K562 (cell line): ENCODE measurements around the gene ITSN1. TPM values are rescaled to one million over a fixed set of nuclear protein-coding genes. Genes with fewer than 3 reads are reported as not detected.

Experiments
- ATAC-seq: fragments of 200-7000 bp; cut with Tn5 transposase; 3 replicates; pipeline ENCODE4 v1.9.1; 2020; ENCODE audit warnings: moderate library complexity
- BruUV-seq: library from RNA; stranded (reverse); fragments of 400-500 nt; replicated peaks from 2 replicates; lab custom pipeline; 2021; lab: Mats Ljungman, UMichigan
- CTCF ChIA-PET: fragments of 300-600 bp; formaldehyde crosslinking; extraction: SDS; loops from one replicate; lab custom pipeline; 2021; ENCODE audit warnings: low intra/inter-chr PET ratio; lab: Yijun Ruan, JAX
- POLR2A ChIA-PET: fragments of 300-600, 350-650 bp; sonication (Branson Sonifier 250); formaldehyde crosslinking; extraction: SDS; loops from one replicate; lab custom pipeline; 2021; ENCODE audit warnings: antibody characterized with exemption, inconsistent platforms; lab: Yijun Ruan, JAX
- DNase-seq, 4 experiments: peaks; one replicate each; pipeline versions ENCODE4 v3.0.0 to v3.0.0-alpha.2; 2011 to 2018; ENCODE audit warnings: low spot score in 3 of 4, mixed read lengths in 3 of 4; ENCODE audit errors: extremely low read depth in 1 of 4
- FAIRE-seq: peaks from 2 replicates; lab custom pipeline; 2011; peaks lifted over from hg19 to GRCh38; lab: Jason Lieb, UNC
- H2AFZ ChIP-seq: 2 replicates; pipeline ENCODE4 v1.6.0; 2011; ENCODE audit warnings: low read depth, low read length, control low read depth, inconsistent platforms
- H3K27ac ChIP-seq: fragments of 200-600 bp; 3 replicates; pipeline ENCODE4 v1.8.0; 2011; ENCODE audit warnings: low read depth, mild to moderate bottlenecking, control low read depth, inconsistent platforms, low read length, moderate library complexity, mixed read lengths; ENCODE audit errors: extremely low read depth
- H3K27me3 ChIP-seq, 2 experiments: fragments of 300-600 bp in 1 of 2; 2 replicates in 1 of 2; 3 replicates in 1 of 2; pipeline versions ENCODE4 v1.6.0 to v1.8.0; 2011; ENCODE audit warnings: inconsistent platforms in 2 of 2, low read length in 2 of 2, mild to moderate bottlenecking in 1 of 2, mixed read lengths in 1 of 2, moderate library complexity in 1 of 2; ENCODE audit not compliant: control insufficient read depth in 2 of 2, insufficient read depth in 2 of 2
- H3K36me3 ChIP-seq: fragments of 300-600 bp; 3 replicates; pipeline ENCODE4 v1.8.0; 2011; ENCODE audit warnings: mild to moderate bottlenecking, low read length, inconsistent platforms; ENCODE audit not compliant: control insufficient read depth, insufficient read depth
- H3K4me1 ChIP-seq, 2 experiments: fragments of 200-600 bp in 1 of 2; replicated peaks in 1 of 2; 2 replicates in 1 of 2; 3 replicates in 1 of 2; pipeline versions ENCODE4 v1.5.1 to v1.8.0; 2011; ENCODE audit warnings: inconsistent platforms in 2 of 2, low read length in 2 of 2, mild to moderate bottlenecking in 1 of 2, mixed read lengths in 1 of 2, moderate library complexity in 1 of 2; ENCODE audit not compliant: control insufficient read depth in 2 of 2, insufficient read depth in 2 of 2
- H3K4me2 ChIP-seq: 2 replicates; pipeline ENCODE4 v1.6.1; 2011; ENCODE audit warnings: low read length, control low read depth, inconsistent platforms, mixed read lengths; ENCODE audit not compliant: insufficient read depth
- H3K4me3 ChIP-seq: fragments of 200-600 bp; sonication (generic), shearing (Covaris generic); 2 replicates; pipeline ENCODE4 v1.5.1; 2016; ENCODE audit warnings: control low read depth, inconsistent platforms
- H3K79me2 ChIP-seq: fragments of 200-600 bp; 3 replicates; pipeline ENCODE4 v1.8.0; 2011; ENCODE audit warnings: low read length, inconsistent platforms; ENCODE audit not compliant: control insufficient read depth, insufficient read depth
- H3K9ac ChIP-seq, 2 experiments: 2 replicates each; pipeline versions ENCODE4 v1.6.0 to v1.6.1; 2011; ENCODE audit warnings: low read depth in 2 of 2, low read length in 2 of 2, control low read depth in 1 of 2, inconsistent platforms in 1 of 2, mild to moderate bottlenecking in 1 of 2, mixed read lengths in 1 of 2; ENCODE audit not compliant: insufficient read depth in 1 of 2
- H3K9me1 ChIP-seq: one replicate; pipeline ENCODE4 v1.6.0; 2011; ENCODE audit warnings: inconsistent platforms, mild to moderate bottlenecking, low read length, moderate library complexity; ENCODE audit not compliant: control insufficient read depth, insufficient read depth
- H3K9me3 ChIP-seq: replicated peaks from 2 replicates; pipeline ENCODE4 v1.5.1; 2011; ENCODE audit warnings: low read depth, low read length, inconsistent platforms; ENCODE audit not compliant: control insufficient read depth, insufficient read depth
- H4K20me1 ChIP-seq: replicated peaks from 2 replicates; pipeline ENCODE4 v1.6.1; 2011; ENCODE audit warnings: low read length, inconsistent platforms, mixed read lengths; ENCODE audit not compliant: control insufficient read depth, insufficient read depth
- EZH2 ChIP-seq: IDR thresholded peaks from 2 replicates; pipeline ENCODE4 v1.6.1; 2012; ENCODE audit warnings: low read depth, mild to moderate bottlenecking, inconsistent platforms, low read length, borderline replicate concordance
- FOXP1 ChIP-seq: sonication (generic); formaldehyde crosslinking; IDR thresholded peaks from 2 replicates; pipeline ENCODE4 v1.8.0; 2022; ENCODE audit warnings: mild to moderate bottlenecking, missing genetic modification reagents
- JUND ChIP-seq, 2 experiments: IDR thresholded peaks; 2 replicates in 1 of 2; 3 replicates in 1 of 2; pipeline ENCODE4 v1.6.1; 2011; ENCODE audit warnings: borderline replicate concordance in 2 of 2, low read depth in 2 of 2, low read length in 2 of 2, improper control_type of control experiment in 1 of 2, missing biosample characterization in 1 of 2, missing genetic modification characterization in 1 of 2, missing genetic modification reagents in 1 of 2
- LCOR ChIP-seq: sonication (generic); formaldehyde crosslinking; IDR thresholded peaks from 2 replicates; pipeline ENCODE4 v1.8.0; 2022; ENCODE audit warnings: mild to moderate bottlenecking, missing genetic modification reagents
- NR3C1 ChIP-seq: sonication (generic); formaldehyde crosslinking; IDR thresholded peaks from 2 replicates; pipeline ENCODE4 v1.8.1; 2022; ENCODE audit warnings: missing genetic modification reagents
- POLR2H ChIP-seq: IDR thresholded peaks from 2 replicates; pipeline ENCODE4 v1.6.1; 2016; ENCODE audit warnings: missing genetic modification characterization, low read depth, mild to moderate bottlenecking, control low read depth, missing compliant biosample characterization, moderate library complexity
- RAD51 ChIP-seq: fragments of 450-650 bp; IDR thresholded peaks from 2 replicates; pipeline ENCODE4 v1.7.1; 2016; ENCODE audit warnings: low read depth, mild to moderate bottlenecking, borderline replicate concordance
- RHOXF2B ChIP-seq: fragments of 250-450 bp; sonication (Bioruptor Pico); conservative IDR thresholded peaks from 2 replicates; pipeline ENCODE4 v1.5.1; 2021
- SIN3A ChIP-seq, 2 experiments: fragments of 150-350 bp in 1 of 2; IDR thresholded peaks; 2 replicates each; pipeline ENCODE4 v1.6.1; 2011 to 2016; ENCODE audit warnings: borderline replicate concordance in 2 of 2, low read depth in 2 of 2, low read length in 2 of 2, mild to moderate bottlenecking in 2 of 2, moderate library complexity in 2 of 2; ENCODE audit not compliant: control insufficient read depth in 1 of 2
- TCF7 ChIP-seq: sonication (generic); IDR thresholded peaks from 2 replicates; pipeline ENCODE4 v1.6.1; 2016; ENCODE audit warnings: antibody characterized with exemption, borderline replicate concordance
- ZBTB12 ChIP-seq: fragments of 250-450 bp; sonication (Bioruptor Pico); IDR thresholded peaks from 2 replicates; pipeline ENCODE4 v1.4.0; 2020
- ZNF511 ChIP-seq: sonication (generic); formaldehyde crosslinking; IDR thresholded peaks from 2 replicates; pipeline ENCODE4 v1.8.0; 2022; ENCODE audit warnings: mild to moderate bottlenecking, missing genetic modification reagents
- ZNF75A ChIP-seq: fragments of 450-650 bp; formaldehyde crosslinking; IDR thresholded peaks from 2 replicates; pipeline ENCODE4 v1.4.0; 2020; ENCODE audit warnings: mild to moderate bottlenecking
- WGBS: fragments of 100-300 bp; shearing (Covaris generic); methylation state at CpG from one replicate; pipeline ENCODE4 v1.1.6; 2016; ENCODE audit warnings: low coverage, mixed read lengths; ENCODE audit not compliant: insufficient coverage; ENCODE audit errors: missing lambda C conversion rate; 5-methylcytosine and 5-hydroxymethylcytosine counted together
- in situ Hi-C: fragments of 300-500 bp; cut with MboI; formaldehyde crosslinking; loops from 4 replicates; pipeline ENCODE4 v1.15.0; 2018; ENCODE audit warnings: inconsistent platforms, mixed read lengths
- intact Hi-C: fragments of 100-400 bp; cut with micrococcal nuclease; formaldehyde crosslinking; loops from 2 replicates; pipeline ENCODE4 v1.14.2; 2022
- polyA plus RNA-seq, 8 experiments: library from polyadenylated mRNA; depleted of rRNA in 4 of 8; stranded (reverse) in 5 of 8; unstranded in 3 of 8; fragments of >200 nt; fragmentation: Nextera tagmentation in 2 of 8; fragmentation: Illumina TruSeq in 1 of 8; extraction: Ambion mirVana in 2 of 8; extraction: Trizol in 1 of 8; gene quantifications; 2 replicates each; pipeline versions ENCODE4 v1.2.1 to v1.2.3, GENCODE V29; 2011 to 2014; ENCODE audit warnings: inconsistent platforms in 1 of 8, missing spikeins in 1 of 8
- total RNA-seq, 7 experiments: library from RNA; depleted of rRNA in 6 of 7; stranded (reverse); fragments of >200 nt in 6 of 7; fragmentation: Illumina TruSeq in 2 of 7; extraction: Trizol in 2 of 7; gene quantifications; 2 replicates each; pipeline versions ENCODE4 v1.2.1 to v1.2.3, GENCODE V29; 2011 to 2021; ENCODE audit warnings: low replicate concordance in 1 of 7

Gene ITSN1
- total and polyA plus RNA-seq, 9 of the 15 experiments (the other 6 are each of a cell fraction or from before 2014, with no cell fraction given), result 1.1 to 12.6 (median 4.8) TPM

- ATAC-seq (no peak), DNase-seq (no peak), FAIRE-seq (no peak)
- intact Hi-C loops, result no loop called here
- Histone ChIP-seq H3K4me1 (peaks cover 0 to 11% of the 10 kb centered on the region in 2 experiments; a peak in 3 of 5 replicates), H3K4me3 (no peak overlapping the region), H3K4me2 (no peak overlapping the region), H4K20me1 (no peaks in the 10 kb centered on the region), H3K27me3 (no peaks in the 10 kb centered on the region), H3K27ac (no peak overlapping the region), H3K9me1 (no peaks in the 10 kb centered on the region), H3K79me2 (no peaks in the 10 kb centered on the region), H3K9me3 (no peaks in the 10 kb centered on the region), H2AFZ (no peak overlapping the region), H3K9ac (no peak overlapping the region), H3K36me3 (no peaks in the 10 kb centered on the region)
- BruUV-seq, result no TSS peak
- ChIA-PET CTCF (no interaction called here), POLR2A (interaction anchor here (0.6 to 2.2 kb wide), 5 partner anchors 8 to 47 kb away, joined by 3 to 8 read pairs (median 3); no protein-coding TSS in a partner anchor)
- in situ Hi-C loops, result no loop called here
- 37% methylated on average over 3 of the region's 3 CpGs for WGBS
- TF ChIP-seq TCF7, result no peak
- no peak for TF ChIP-seq POLR2H
- TF ChIP-seq NR3C1 (CRISPR knock-in tag), result no peak
- TF ChIP-seq RAD51, result no peak
- TF ChIP-seq ZBTB12 (CRISPR knock-in tag), result no peak
- TF ChIP-seq LCOR, result no peak
- TF ChIP-seq ZNF75A (CRISPR knock-in tag), result no peak
- no peak for TF ChIP-seq RHOXF2B (CRISPR knock-in tag)
- TF ChIP-seq EZH2, result no peak
- no peak for TF ChIP-seq SIN3A (IDR thresholded peaks at IDR 0.05; ENCODE audit: borderline replicate concordance in 2 of 2, control insufficient read depth in 1 of 2, low read depth in 2 of 2, low read length in 2 of 2)
- no peak for TF ChIP-seq FOXP1
- TF ChIP-seq JUND (IDR thresholded peaks at IDR 0.05; ENCODE audit: borderline replicate concordance, low read depth, low read length), result no peak
- TF ChIP-seq JUND (tag; IDR thresholded peaks at IDR 0.05; ENCODE audit: borderline replicate concordance, low read depth, low read length), result no peak
- no peak for TF ChIP-seq ZNF511 (CRISPR knock-in tag)
Observed at GRCh38 chr21:33763582-33763899, 121.2 kb downstream of the ITSN1 start.
